Thymus (tissue), 11 donors: Measurements from ENCODE around the gene TMEM238. TPM values are rescaled to one million over a fixed set of nuclear protein-coding genes. Genes with fewer than 3 reads are reported as not detected.
A peak's percentile ranks its signal among the peaks of the same experiment; 100 is the strongest.

Experiments used
- DNase-seq, 9 donors: peaks; one replicate each; pipeline ENCODE4 v3.0.0-alpha.2; 2013; ENCODE audit warnings: low spot score in 9 of 9, low read depth in 6 of 9, missing footprints in 1 of 9
- H3K27ac ChIP-seq, 2 donors: one replicate each; pipeline ENCODE4 v1.5.1; 2013; ENCODE audit warnings: control low read depth in 1 of 2, low read depth in 1 of 2, low read length in 1 of 2, mild to moderate bottlenecking in 1 of 2, moderate library complexity in 1 of 2
- H3K27me3 ChIP-seq, 2 donors: one replicate each; pipeline ENCODE4 v1.5.1; 2013; ENCODE audit warnings: low read length in 1 of 2; ENCODE audit not compliant: control insufficient read depth in 2 of 2, insufficient read depth in 1 of 2
- H3K36me3 ChIP-seq, 2 donors: one replicate each; pipeline ENCODE4 v1.5.1; 2013; ENCODE audit warnings: low read length in 1 of 2, mild to moderate bottlenecking in 1 of 2, moderate library complexity in 1 of 2; ENCODE audit not compliant: control insufficient read depth in 2 of 2, insufficient read depth in 2 of 2
- H3K4me1 ChIP-seq, 2 donors: one replicate each; pipeline ENCODE4 v1.5.1; 2013; ENCODE audit warnings: low read length in 2 of 2; ENCODE audit not compliant: control insufficient read depth in 2 of 2, insufficient read depth in 2 of 2
- H3K4me3 ChIP-seq, 2 donors: one replicate each; pipeline ENCODE4 v1.5.1; 2013; ENCODE audit warnings: low read length in 2 of 2, control low read depth in 1 of 2, mild to moderate bottlenecking in 1 of 2
- H3K9me3 ChIP-seq, 2 donors: one replicate each; pipeline ENCODE4 v1.5.1; 2013; ENCODE audit warnings: low read length in 1 of 2, mild to moderate bottlenecking in 1 of 2; ENCODE audit not compliant: control insufficient read depth in 2 of 2, insufficient read depth in 1 of 2
- WGBS: extraction: QIAGEN DNeasy Blood & Tissue Kit; methylation state at CpG from one replicate; pipeline ENCODE4 v1.1.7; 2013; 5-methylcytosine and 5-hydroxymethylcytosine counted together
- polyA plus RNA-seq: library from polyadenylated mRNA; stranded (reverse); fragments of 200-250 nt; gene quantifications from one replicate; pipeline ENCODE4 v1.2.3, GENCODE V29; 2013
- total RNA-seq: library from RNA; stranded (reverse); fragments of 120-200 nt; gene quantifications from one replicate; pipeline ENCODE4 v1.2.4, GENCODE V29; 2013
- donor health status: healthy.

Gene TMEM238
- total and polyA plus RNA-seq, 2 donors = 0.23 to 2.5 TPM

- Histone ChIP-seq H3K36me3 (peaks cover 34 to 39% of the 10 kb centered on the region in 2 donors), H3K4me3 (no peak overlapping the region), H3K27me3 (no peaks in the 10 kb centered on the region), H3K9me3 (no peaks in the 10 kb centered on the region), H3K4me1 (peaks cover 3 to 15% of the 10 kb centered on the region in 2 donors), H3K27ac (no peak overlapping the region)
- no peak for DNase-seq
- WGBS = 92% methylated on average over 18 of the region's 18 CpGs
Observed at GRCh38 chr19:55392820-55393761, 9.0 kb upstream of the TMEM238 start.

- H3K36me3 ChIP-seq = peaks cover 45 to 48% of the 10 kb centered on the region in 2 donors
- no peak overlapping the region for H3K4me3 ChIP-seq
- H3K9me3 ChIP-seq = no peaks in the 10 kb centered on the region
- 97% methylated on average over 18 of the region's 18 CpGs for WGBS
- no peak for DNase-seq
- H3K27ac ChIP-seq = peak overlapping the region in 1 of 2 donors; percentile 25
- no peaks in the 10 kb centered on the region for H3K27me3 ChIP-seq
- peaks cover 13 to 27% of the 10 kb centered on the region in 2 donors for H3K4me1 ChIP-seq
Observed at GRCh38 chr19:55391702-55392615, 7.9 kb upstream of the TMEM238 start.

GRCh38 chr19:55391191-55391670, 7.1 kb upstream of the TMEM238 start:
- peaks cover 48 to 51% of the 10 kb centered on the region in 2 donors for H3K36me3 ChIP-seq
- no peak overlapping the region for H3K27ac ChIP-seq
- no peak for DNase-seq
- WGBS = 93% methylated on average over 12 of the region's 12 CpGs
- no peaks in the 10 kb centered on the region for H3K27me3 ChIP-seq
- H3K4me1 ChIP-seq = peaks cover 16 to 33% of the 10 kb centered on the region in 2 donors
- no peaks in the 10 kb centered on the region for H3K9me3 ChIP-seq
- H3K4me3 ChIP-seq = no peak overlapping the region

GRCh38 chr19:55390461-55390880, 6.4 kb upstream of the TMEM238 start:
- Histone ChIP-seq H3K4me3 (no peak overlapping the region), H3K27me3 (no peaks in the 10 kb centered on the region), H3K27ac (no peak overlapping the region), H3K36me3 (peaks cover 48 to 51% of the 10 kb centered on the region in 2 donors), H3K9me3 (no peaks in the 10 kb centered on the region), H3K4me1 (peaks cover 16 to 33% of the 10 kb centered on the region in 2 donors)
- WGBS = 88% methylated on average over 7 of the region's 7 CpGs
- DNase-seq = no peak

GRCh38 chr19:55389386-55390317, 5.6 kb upstream of the TMEM238 start:
- H3K27ac ChIP-seq = no peak overlapping the region
- H3K36me3 ChIP-seq = peaks cover 48 to 51% of the 10 kb centered on the region in 2 donors
- WGBS = 96% methylated on average over 21 of the region's 21 CpGs
- DNase-seq = no peak
- H3K27me3 ChIP-seq = no peaks in the 10 kb centered on the region
- H3K9me3 ChIP-seq = no peaks in the 10 kb centered on the region
- H3K4me3 ChIP-seq = no peak overlapping the region
- peaks cover 20 to 38% of the 10 kb centered on the region in 2 donors for H3K4me1 ChIP-seq

- Histone ChIP-seq H3K27ac (no peak overlapping the region), H3K4me3 (peak overlapping the region in 1 of 2 donors; percentile 95), H3K36me3 (peaks cover 48 to 51% of the 10 kb centered on the region in 2 donors), H3K9me3 (no peaks in the 10 kb centered on the region), H3K4me1 (peaks cover 23 to 49% of the 10 kb centered on the region in 2 donors), H3K27me3 (no peaks in the 10 kb centered on the region)
- WGBS = 96% methylated on average over 24 of the region's 24 CpGs
- no peak for DNase-seq
Observed at GRCh38 chr19:55387736-55388497, 3.8 kb upstream of the TMEM238 start.

- Histone ChIP-seq H3K4me3 (peak overlapping the region; percentile 91 to 95), H3K9me3 (no peaks in the 10 kb centered on the region), H3K36me3 (peaks cover 41 to 50% of the 10 kb centered on the region in 2 donors), H3K4me1 (peaks cover 26 to 52% of the 10 kb centered on the region in 2 donors), H3K27ac (peak overlapping the region; percentile 48 to 97), H3K27me3 (no peaks in the 10 kb centered on the region)
- DNase-seq = no peak
- WGBS = 4% methylated on average over 33 of the region's 33 CpGs
Observed at GRCh38 chr19:55386493-55386971, 2.4 kb upstream of the TMEM238 start.
